ENCODE data around the gene ZNF581. TPM values are rescaled to one million over a fixed set of nuclear protein-coding genes. Genes with fewer than 3 reads are reported as not detected.

The ZNF581 gene
- polyA plus RNA-seq (2011; rRNA removed) = 22.1 and 31.3 TPM in 2 replicates
- 17.4 and 25.2 TPM in 2 replicates for polyA minus RNA-seq (2011; rRNA and poly(A)+ RNA removed)

- Histone ChIP-seq H3K27me3 (ENCODE audit: control insufficient read depth, insufficient read depth, low read length) (no peaks in the 10 kb centered on the region), H3K36me3 (ENCODE audit: control insufficient read depth, insufficient read depth, low read length) (peaks cover 5% of the 10 kb centered on the region), H3K4me3 (ENCODE audit: low read depth, low read length) (peak within 1 kb of the TSS; percentile 75)
- ChIA-PET CTCF (interaction anchor here (1.2 to 2.7 kb wide), 3 partner anchors 10 to 11 kb away, joined by 3 to 11 read pairs (median 9); partner anchors contain the start of gene U2AF2), POLR2A (no interaction called here)
- no peak for TF ChIP-seq CTCF (IDR thresholded peaks at IDR 0.05; ENCODE audit: insufficient read depth, low read depth, low read length)
- no peak for DNase-seq (ENCODE audit: low read depth)
Observed at GRCh38 chr19:55643003-55643886, at the start of gene ZNF581. ZNF581 (plus strand) TSS chr19:55643649; CDS start chr19:55644572, 923 bp downstream.

- CTCF ChIA-PET = interaction anchor here (0.7 kb wide), 1 partner anchor 90 kb away, joined by 3 read pairs; no protein-coding TSS in a partner anchor
- POLR2A ChIA-PET = no interaction called here
- H3K4me3 ChIP-seq (ENCODE audit: low read depth, low read length) = no peak overlapping the region
- no peak for DNase-seq (ENCODE audit: low read depth)
- no peaks in the 10 kb centered on the region for H3K27me3 ChIP-seq (ENCODE audit: control insufficient read depth, insufficient read depth, low read length)
- TF ChIP-seq CTCF (IDR thresholded peaks at IDR 0.05; ENCODE audit: insufficient read depth, low read depth, low read length) = no peak
- H3K36me3 ChIP-seq (ENCODE audit: control insufficient read depth, insufficient read depth, low read length) = peaks cover 14% of the 10 kb centered on the region
Observed at GRCh38 chr19:55594996-55595545, 48.4 kb upstream of the ZNF581 start.

- no peak for DNase-seq (ENCODE audit: low read depth)
- H3K27me3 ChIP-seq (ENCODE audit: control insufficient read depth, insufficient read depth, low read length) = no peaks in the 10 kb centered on the region
- no peak for TF ChIP-seq CTCF (IDR thresholded peaks at IDR 0.05; ENCODE audit: insufficient read depth, low read depth, low read length)
- POLR2A ChIA-PET = no interaction called here
- H3K36me3 ChIP-seq (ENCODE audit: control insufficient read depth, insufficient read depth, low read length) = peaks cover 14% of the 10 kb centered on the region
- CTCF ChIA-PET = no interaction called here
- H3K4me3 ChIP-seq (ENCODE audit: low read depth, low read length) = no peak overlapping the region
Observed at GRCh38 chr19:55596304-55596703, 47.1 kb upstream of the ZNF581 start.

- no peaks in the 10 kb centered on the region for H3K27me3 ChIP-seq (ENCODE audit: control insufficient read depth, insufficient read depth, low read length)
- no peak for TF ChIP-seq CTCF (IDR thresholded peaks at IDR 0.05; ENCODE audit: insufficient read depth, low read depth, low read length)
- no peak overlapping the region for H3K4me3 ChIP-seq (ENCODE audit: low read depth, low read length)
- ChIA-PET POLR2A (no interaction called here), CTCF (no interaction called here)
- DNase-seq (ENCODE audit: low read depth) = no peak
- peaks cover 10% of the 10 kb centered on the region for H3K36me3 ChIP-seq (ENCODE audit: control insufficient read depth, insufficient read depth, low read length)
Observed at GRCh38 chr19:55597501-55597921, 45.9 kb upstream of the ZNF581 start.

GRCh38 chr19:55598034-55598433 is 45.4 kb upstream of the ZNF581 start:
- no peak for TF ChIP-seq CTCF (IDR thresholded peaks at IDR 0.05; ENCODE audit: insufficient read depth, low read depth, low read length)
- no peak for DNase-seq (ENCODE audit: low read depth)
- Histone ChIP-seq H3K4me3 (ENCODE audit: low read depth, low read length) (no peak overlapping the region), H3K27me3 (ENCODE audit: control insufficient read depth, insufficient read depth, low read length) (no peaks in the 10 kb centered on the region), H3K36me3 (ENCODE audit: control insufficient read depth, insufficient read depth, low read length) (peaks cover 11% of the 10 kb centered on the region)
- ChIA-PET CTCF (no interaction called here), POLR2A (no interaction called here)
